Breast epithelium (tissue), 3 donors: Measurements from ENCODE around the gene GSTP1.

Experiments
- POLR2A ChIP-seq: fragments of 450-650 bp; IDR thresholded peaks from one replicate; pipeline ENCODE4 v1.6.1; 2016; ENCODE audit warnings: antibody characterized with exemption, mild to moderate bottlenecking, moderate library complexity
- POLR2AphosphoS5 ChIP-seq, 3 donors: sonication (generic); formaldehyde crosslinking; IDR thresholded peaks; one replicate each; pipeline ENCODE4 v1.6.1; 2017; ENCODE audit warnings: antibody characterized with exemption in 3 of 3
- TF ChIP-seq, protein P1 (sequence below), 3 donors: fragments of 450-650 bp; IDR thresholded peaks; one replicate each; pipeline ENCODE4 v1.5.1; 2016 to 2017; ENCODE audit warnings: antibody characterized with exemption in 3 of 3, mild to moderate bottlenecking in 3 of 3, moderate library complexity in 3 of 3

DNA sequence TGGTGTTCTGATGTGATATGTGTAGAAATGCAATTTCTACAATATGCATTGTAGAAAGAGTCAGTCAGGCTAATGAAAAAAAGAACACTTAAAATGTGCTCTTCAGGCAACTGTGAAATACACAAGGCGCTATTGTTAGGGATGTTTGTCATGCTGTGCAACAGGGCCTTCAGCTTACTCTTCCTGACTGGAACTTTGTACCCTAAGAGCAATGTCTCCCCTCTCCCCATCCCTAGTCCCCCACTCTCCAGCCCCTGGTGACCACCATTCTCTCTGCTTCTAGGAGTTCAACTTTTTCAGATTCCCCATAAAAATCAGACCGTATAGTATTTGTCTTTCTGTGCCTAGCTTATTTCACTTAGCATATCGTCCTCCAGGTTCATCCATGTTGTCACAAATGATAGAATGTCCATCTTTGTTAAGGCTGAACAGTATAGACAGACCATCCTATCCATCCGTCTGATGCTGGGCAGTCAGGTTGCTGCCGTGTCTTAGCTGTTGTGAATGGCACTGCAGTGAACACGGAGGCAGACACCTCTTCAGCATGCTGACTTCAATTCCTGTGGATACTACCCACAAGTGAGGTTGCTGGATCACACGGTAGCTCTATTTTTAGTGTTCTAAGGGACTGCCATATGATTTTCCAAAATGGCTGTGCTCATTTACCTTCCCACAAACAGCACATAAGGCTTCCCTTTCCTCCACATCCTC lies 33.8 kb downstream of the GSTP1 start:
- TF ChIP-seq, protein P1, sequence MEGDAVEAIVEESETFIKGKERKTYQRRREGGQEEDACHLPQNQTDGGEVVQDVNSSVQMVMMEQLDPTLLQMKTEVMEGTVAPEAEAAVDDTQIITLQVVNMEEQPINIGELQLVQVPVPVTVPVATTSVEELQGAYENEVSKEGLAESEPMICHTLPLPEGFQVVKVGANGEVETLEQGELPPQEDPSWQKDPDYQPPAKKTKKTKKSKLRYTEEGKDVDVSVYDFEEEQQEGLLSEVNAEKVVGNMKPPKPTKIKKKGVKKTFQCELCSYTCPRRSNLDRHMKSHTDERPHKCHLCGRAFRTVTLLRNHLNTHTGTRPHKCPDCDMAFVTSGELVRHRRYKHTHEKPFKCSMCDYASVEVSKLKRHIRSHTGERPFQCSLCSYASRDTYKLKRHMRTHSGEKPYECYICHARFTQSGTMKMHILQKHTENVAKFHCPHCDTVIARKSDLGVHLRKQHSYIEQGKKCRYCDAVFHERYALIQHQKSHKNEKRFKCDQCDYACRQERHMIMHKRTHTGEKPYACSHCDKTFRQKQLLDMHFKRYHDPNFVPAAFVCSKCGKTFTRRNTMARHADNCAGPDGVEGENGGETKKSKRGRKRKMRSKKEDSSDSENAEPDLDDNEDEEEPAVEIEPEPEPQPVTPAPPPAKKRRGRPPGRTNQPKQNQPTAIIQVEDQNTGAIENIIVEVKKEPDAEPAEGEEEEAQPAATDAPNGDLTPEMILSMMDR (IDR thresholded peaks at IDR 0.05): no peak
- no peak for TF ChIP-seq POLR2A
- no peak for TF ChIP-seq POLR2AphosphoS5 (IDR thresholded peaks at IDR 0.05)
